Left colon (tissue), 2 donors: Measurements from ENCODE around the gene TBC1D12. TPM values are rescaled to one million over a fixed set of nuclear protein-coding genes. Genes with fewer than 3 reads are reported as not detected.
A peak's percentile ranks its signal among the peaks of the same experiment; 100 is the strongest.
"Not testable (repeated sequence)": the region's sequence is repeated elsewhere in the genome, so short reads cannot be mapped to it uniquely, and the experiment has no call there.

ENCODE experiments used
- ATAC-seq: fragments of 200-7000 bp; cut with Tn5 transposase; one replicate; pipeline ENCODE4 v1.9.1; 2020; ENCODE audit warnings: mild to moderate bottlenecking, moderate library complexity
- DNase-seq, 2 donors: peaks; one replicate each; pipeline ENCODE4 v3.0.0-alpha.2; 2020
- intact Hi-C, 2 donors: fragments of 100-400 bp; cut with DNase I in 1 of 2; cut with micrococcal nuclease in 1 of 2; formaldehyde crosslinking; loops; one replicate each; pipeline versions ENCODE4 v1.11.2 to v1.14.0; 2022; cut with DNase I, micrococcal nuclease
- total RNA-seq, 2 donors: library from RNA; stranded (reverse); fragmentation: NEBNext Ultra II Directional; extraction: Animal tissue kit (Norgen Biotek cat#: 25700); gene quantifications; one replicate each; pipeline ENCODE4 v1.2.1, GENCODE V29; 2021
- donor health status: DM: no; HTN: no; CAD: no.
- donor health status: DM: yes; HTN: yes; CAD: no.

TBC1D12 gene
- total RNA-seq, 2 donors from 2014 or later = 15.0 to 23.8 TPM

- intact Hi-C loops = no loop called here
These were observed 93.7 kb downstream of the TBC1D12 start for GRCh38 chr10:94496010-94496409.

GRCh38 chr10:94496646-94497045 lies 94.3 kb downstream of the TBC1D12 start:
- no peak for DNase-seq
- ATAC-seq = no peak
- intact Hi-C loops = no loop called here

More at GRCh38 chr10:94496010-94496409, 93.7 kb downstream of the TBC1D12 start:
- ATAC-seq (no peak), DNase-seq (no peak)

- ATAC-seq = no peak
- intact Hi-C loops = no loop called here
- DNase-seq = no peak
These were observed 97.7 kb downstream of the TBC1D12 start for GRCh38 chr10:94500063-94500462.

GRCh38 chr10:94521276-94522250 lies 119.2 kb downstream of the TBC1D12 start:
- ATAC-seq (no peak), DNase-seq (no peak)
- intact Hi-C loops = no loop called here

DNA sequence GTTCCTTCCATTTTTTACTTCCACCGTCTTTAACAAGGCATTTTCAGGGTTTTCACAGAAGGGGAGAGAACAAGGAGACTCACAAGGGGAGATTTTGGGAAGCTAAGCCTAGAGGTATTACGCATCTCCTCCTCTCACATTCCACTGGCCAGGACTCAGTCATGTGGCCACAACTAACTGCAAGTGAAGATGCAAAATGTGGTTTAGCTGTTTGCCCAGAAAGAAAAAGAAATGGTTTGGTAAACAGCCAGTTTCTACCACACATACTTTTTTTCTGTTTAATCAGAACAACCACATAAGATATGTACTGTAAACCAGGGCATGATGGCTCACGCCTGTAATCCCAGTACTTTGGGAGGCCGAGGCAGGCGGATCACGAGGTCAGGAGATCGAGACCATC lies 121.8 kb downstream of the TBC1D12 start:
- intact Hi-C loops = no loop called here
- no peak for DNase-seq

DNA sequence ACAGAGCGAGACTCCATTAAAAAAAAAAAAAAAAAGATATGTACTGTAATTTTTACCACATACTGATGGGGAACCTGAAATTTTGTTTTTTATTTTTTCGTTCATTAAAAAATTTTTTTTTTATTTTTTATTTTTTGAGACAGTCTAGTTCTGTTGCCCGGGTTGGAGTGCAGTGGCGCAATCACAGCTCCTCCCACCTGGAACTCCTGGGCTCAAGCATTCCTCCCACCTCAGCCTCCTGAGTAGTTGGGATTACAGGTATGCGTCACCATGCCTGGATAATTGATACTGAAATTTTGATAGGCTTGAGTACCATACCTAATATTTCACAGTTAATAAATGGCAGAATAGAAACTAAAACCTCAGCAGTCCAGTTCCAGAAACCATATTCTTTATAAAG lies 122.4 kb downstream of the TBC1D12 start:
- ATAC-seq (no peak), DNase-seq (no peak)
- intact Hi-C loops = no loop called here

More for the DNA sequence above, 121.8 kb downstream of the TBC1D12 start:
- no peak for ATAC-seq

DNA sequence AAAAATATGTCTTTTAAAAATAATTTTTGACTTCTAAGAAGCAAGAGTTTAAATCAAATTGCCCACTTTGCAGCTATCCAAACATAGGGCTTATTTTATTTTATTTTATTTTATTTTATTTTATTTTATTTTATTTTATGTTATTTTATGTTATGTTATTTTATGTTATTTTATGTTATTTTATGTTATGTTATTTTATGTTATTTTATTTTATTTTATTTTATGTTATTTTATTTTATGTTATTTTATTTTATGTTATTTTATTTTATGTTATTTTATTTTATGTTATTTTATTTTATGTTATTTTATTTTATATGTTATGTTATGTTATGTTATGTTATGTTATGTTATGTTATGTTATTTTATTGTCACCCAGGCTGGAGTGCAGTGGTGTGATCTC lies 129.2 kb downstream of the TBC1D12 start:
- intact Hi-C loops, ATAC-seq, DNase-seq: not testable (repeated sequence)

DNA sequence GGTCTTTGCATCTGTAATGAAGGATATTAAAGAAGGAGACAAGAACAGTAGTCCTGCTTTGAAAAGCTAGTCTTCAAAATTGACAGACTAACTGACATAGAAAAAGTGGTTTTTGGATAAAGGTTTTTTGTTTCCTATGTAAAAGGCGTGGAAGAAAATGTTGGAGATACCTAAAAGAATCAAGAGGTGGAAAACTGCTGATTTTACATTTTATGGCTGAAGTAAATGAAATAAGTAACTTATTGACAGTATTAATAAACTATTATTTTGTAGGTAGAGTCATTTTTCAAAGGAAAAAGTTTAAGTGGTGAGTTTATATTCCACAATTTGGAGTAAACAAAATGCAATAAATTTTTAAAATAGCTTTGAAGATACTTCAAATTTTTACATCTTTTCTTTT lies 130.7 kb downstream of the TBC1D12 start:
- DNase-seq (no peak), ATAC-seq (no peak)
- intact Hi-C loops = no loop called here

- DNase-seq, ATAC-seq, intact Hi-C loops: not testable (repeated sequence)
These were observed 139.9 kb downstream of the TBC1D12 start for GRCh38 chr10:94542282-94542681.

- DNase-seq (peak; percentile 77 to 82), ATAC-seq (peak; percentile 89)
- intact Hi-C loops = no loop called here
These were observed 143.2 kb downstream of the TBC1D12 start, which contains the start of gene HELLS for GRCh38 chr10:94545391-94546048. Gene HELLS, plus strand, starts transcription at chr10:94545788. Its CDS starts 134 bp downstream, at chr10:94545922.

DNA sequence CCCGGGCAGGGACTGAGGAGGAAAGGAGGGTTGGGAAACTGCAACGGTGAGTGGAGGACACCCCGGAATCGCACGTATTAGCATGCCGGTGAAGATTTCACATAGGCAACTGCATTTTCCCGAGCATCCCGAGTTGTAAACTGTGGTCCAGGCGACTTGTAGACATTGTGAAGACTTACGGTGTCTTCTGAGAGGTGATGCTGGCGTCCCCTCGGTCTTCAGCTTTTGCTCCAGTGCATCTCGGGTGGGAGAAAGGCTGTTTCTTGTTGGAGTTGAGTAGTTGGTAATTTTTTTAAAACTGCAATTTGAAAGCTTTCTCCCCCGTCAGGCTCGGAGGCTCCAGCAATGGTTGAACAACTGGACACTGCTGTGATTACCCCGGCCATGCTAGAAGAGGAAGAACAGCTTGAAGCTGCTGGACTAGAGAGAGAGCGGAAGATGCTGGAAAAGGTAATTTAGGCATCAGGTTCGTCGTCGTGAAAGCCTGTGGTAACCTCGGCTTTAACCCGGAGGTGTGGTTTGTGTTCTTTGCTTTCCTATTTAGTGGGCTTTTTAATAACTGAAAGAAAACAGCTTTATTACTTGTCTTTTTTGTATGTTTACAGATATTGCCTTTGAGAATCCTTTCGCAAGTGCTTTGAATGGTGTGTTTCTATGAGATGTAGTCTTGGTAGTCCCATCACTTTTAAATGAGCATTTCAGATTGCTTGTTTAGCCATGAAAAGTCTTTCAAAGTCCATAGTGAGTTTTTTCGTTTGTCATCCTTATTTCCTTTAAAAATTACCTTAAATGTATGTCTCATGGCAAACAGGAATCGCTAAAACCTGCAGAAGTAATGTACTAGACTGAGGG lies 143.9 kb downstream of the TBC1D12 start:
- intact Hi-C loops = no loop called here
- ATAC-seq (peak; percentile 35), DNase-seq (no peak)

- ATAC-seq (peak; percentile 21), DNase-seq (no peak)
- intact Hi-C loops = no loop called here
These were observed 144.5 kb downstream of the TBC1D12 start for GRCh38 chr10:94546901-94547185.

- DNase-seq (no peak), ATAC-seq (no peak)
- intact Hi-C loops = no loop called here
These were observed 146.9 kb downstream of the TBC1D12 start for GRCh38 chr10:94549221-94549620.

DNA sequence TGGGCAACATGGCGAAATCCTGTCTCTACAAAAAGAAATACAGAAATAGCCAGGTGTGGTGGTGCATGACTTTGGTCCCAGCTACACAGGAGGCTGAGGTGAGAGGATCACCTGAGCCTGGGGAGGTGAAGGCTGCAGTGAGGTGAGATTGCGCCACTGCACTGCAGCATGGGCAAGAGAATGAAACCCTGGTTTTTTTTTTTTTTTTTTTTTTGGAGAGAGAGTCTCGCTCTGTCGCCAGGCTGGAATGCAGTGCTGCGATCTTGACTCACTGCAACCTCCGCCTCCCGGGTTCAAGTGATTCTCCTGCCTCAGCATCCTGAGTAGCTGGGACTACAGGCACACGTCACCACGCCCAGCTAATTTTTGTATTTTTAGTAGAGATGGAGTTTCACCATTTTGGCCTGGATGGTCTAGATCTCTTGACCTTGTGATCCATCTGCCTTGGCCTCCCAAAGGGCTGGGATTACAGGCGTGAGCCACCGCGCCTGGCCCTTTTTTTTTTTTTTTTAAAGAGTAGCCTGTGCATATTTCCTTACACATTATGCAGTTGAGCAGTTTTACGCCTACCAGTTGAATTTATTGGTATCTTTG lies 165.5 kb downstream of the TBC1D12 start:
- ATAC-seq, intact Hi-C loops, DNase-seq: not testable (repeated sequence)

DNA sequence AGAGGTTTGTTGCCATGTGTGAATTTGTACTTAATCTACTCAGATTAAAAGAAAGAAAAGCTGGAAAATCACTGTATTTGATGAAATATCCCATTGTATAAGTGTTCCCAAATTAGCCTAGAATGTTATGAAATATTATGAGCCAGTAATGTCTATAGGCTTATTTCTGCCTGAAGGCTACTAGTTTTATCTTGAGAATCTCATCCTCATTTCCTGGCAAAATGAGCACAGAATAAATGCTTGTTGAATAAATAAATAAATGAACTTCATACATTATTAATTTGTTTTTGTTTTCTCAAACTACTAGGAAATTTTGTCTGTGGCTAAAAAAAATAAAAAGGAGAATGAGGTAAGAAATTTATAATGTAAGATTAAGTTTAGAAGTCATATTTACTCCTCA lies 168.7 kb downstream of the TBC1D12 start:
- intact Hi-C loops = no loop called here
- DNase-seq = no peak
- ATAC-seq = no peak

DNA sequence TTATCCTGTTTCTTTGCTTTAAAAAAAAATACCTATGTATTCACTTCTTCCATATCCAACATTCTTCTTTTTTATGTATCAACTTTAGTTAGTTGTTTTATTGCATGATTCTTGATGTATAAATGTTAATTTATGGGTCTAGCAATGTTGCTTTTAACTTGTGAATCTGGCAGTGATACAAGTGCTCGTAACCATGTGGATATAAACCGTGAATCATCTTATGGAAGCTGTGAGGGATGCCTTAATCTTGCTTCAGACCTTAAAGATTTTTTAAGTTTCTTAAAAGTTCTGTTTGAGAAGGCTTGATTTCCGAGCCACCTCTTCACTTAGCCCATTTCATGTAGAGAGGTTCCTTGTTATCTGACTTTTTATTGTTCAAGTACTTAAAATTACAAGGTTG lies 169.2 kb downstream of the TBC1D12 start:
- ATAC-seq (no peak), DNase-seq (no peak)
- intact Hi-C loops = no loop called here

DNA sequence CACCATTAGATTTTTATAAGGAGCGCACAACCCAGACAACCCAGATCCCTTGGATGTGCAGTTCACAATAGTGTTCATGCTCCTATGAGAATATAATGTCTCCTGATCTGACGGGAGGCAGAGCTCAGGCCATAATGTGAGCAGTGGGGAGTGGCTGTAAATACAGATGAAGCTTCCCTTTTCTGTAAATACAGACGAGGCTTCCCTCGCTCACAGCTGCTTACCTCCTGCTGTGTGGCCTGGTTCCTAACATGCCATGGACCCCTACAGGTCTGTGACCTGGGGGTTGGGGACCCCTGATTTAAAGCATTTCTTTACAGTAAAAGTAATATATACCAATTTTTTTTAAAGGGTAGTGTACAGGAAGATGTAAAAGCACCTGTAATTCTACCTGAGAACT lies 176.4 kb downstream of the TBC1D12 start:
- intact Hi-C loops = no loop called here
- DNase-seq (no peak), ATAC-seq (no peak)

DNA sequence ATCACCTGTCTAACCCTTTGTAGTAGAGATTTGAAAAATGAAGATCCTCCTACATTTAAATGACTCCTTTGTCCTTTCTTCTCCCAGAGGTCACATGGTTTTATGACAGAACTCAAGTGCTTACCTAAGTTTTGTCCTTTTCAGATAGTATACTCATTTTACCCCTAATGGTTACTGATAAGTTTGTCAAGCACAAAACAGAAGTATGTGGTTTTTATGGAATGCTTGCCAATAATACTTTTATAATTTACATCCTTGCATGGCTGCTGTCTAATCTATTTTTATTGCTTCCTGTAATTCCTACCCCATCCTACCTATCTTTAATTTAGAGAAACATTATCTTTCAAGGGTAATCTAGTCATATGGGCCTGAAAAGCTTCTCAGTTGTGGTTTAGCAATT lies 180.8 kb downstream of the TBC1D12 start:
- intact Hi-C loops = no loop called here
- no peak for DNase-seq

More for the DNA sequence above, 180.8 kb downstream of the TBC1D12 start:
- ATAC-seq = no peak
